SKM-1 treated with dmso at 0.1 percent for 144 hours (cell line): ENCODE measurements around the gene FUT2.

Experiments
- DNase-seq: peaks from one replicate; lab custom pipeline; 2025; ENCODE audit not compliant: unreplicated experiment; lab: John Stamatoyannopoulos, UW

The FUT2 gene

DNA sequence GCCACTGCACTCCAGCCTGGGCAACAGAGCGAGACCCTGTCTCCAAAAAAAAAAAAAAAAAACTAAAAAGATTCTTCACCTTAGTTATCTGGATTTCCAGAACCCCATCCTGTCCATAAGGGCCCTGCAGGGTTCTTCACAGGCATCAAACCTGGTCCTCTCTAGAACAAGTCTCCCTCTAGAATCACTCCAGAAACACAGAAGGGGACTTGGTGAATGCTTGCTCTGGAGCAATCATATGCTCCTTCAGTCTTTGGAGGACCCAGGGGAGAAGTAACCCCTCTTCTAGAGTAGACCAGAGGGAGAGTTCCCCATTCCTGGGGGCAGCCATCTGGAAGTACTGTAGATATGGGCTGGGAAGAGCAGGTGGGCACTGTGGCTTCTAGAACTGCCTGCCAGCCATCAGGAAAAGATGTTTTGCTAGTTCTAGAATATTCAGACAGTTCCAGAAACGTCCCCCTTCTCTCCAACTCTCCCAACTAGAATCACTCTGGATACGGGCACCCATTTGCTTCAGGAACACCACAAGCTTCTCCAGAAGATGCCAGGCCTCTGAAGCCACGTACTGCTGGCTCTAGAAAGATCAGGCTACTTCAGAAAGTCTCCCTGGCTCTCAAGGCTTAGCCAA, 53.9 kb downstream of the FUT2 start:
- DNase-seq: no peak

GRCh38 chr19:48750351-48750750, 54.6 kb downstream of the FUT2 start:
- DNase-seq: no peak

DNA sequence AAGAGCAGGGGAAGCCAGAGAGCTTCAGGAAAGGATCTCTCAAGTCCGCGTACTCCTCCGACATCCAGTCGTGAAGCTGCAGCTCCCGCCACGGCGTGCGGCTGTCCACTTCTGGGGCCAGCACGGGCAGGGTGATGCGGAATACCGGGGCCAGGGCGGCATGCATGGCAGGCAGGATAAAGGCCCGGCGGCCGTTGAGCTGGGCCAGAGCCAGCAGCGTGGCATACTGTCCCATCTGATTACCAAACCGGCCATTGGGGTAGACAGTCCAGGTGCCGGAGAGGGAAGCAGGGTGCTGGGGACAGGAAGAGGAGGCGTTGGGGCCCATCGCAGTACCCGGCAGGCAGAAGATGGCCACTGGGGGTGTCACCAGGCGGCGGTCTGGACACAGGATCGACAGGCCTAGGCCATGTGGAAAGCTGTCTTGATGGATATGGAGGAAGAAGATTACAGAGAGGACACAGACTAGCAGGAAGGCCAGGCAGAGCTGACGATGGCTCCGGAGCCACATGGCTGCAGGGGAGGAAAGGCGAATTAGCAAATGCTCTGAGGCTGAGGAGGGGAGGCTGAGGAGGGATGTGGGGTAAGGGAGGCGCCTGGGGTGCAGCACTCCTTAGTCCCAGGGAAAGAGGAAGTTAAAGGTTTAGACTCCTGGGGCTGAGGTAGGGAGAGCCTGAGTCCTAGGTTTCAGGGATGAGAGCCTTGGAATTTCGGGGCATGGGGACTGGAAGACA, 55.2 kb downstream of the FUT2 start:
- DNase-seq: no peak

- no peak for DNase-seq
These were observed 56.2 kb downstream of the FUT2 start for GRCh38 chr19:48751845-48752495.

DNA sequence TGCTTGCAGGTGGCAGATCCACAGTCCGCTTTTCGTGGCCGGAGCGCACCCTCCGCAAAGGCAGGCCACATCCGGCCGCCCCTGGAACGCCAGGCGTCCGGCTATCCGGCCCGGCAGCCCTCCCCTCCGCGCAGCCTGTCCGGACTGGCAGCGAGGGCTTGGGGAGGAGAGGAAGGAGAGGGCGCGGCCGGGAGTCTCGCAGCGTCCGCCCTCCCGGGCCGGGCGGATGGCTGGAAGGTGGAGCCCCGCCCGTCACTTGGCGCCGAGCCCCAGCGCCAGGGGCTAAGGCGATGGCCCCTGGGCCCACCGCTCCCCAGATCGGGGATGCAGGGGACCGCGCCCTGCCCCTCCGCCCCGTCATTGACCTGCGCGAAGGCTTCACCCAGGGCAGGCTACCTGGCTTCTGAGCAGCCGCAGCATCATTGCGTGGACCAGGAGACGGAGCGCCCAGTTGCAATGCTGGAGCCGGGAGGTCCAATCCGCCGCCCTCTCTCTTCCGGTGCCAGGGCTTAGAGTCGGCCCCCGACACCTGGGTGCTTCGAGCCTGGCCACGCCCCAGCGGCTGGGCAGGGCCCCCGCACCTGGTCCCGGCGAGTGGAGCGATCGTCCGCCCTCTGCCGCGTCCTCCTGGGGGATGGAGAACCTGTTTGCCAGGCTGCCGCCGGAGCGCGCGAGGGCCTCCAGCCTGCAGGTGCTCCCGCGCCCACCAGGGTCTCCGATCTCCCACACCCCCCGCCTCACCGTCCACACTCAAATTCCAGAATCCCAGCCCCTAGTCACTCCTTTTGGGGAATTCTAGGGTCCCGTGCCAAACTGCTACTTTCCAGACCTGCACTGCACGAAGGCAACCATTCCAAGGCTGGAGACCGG, 57.0 kb downstream of the FUT2 start, which contains the start of gene FUT1:
TSS of gene FUT1 (minus strand) at position 146 of the 870 bp plus-strand sequence. CDS start 1,360 bp downstream, outside the sequence.
- no peak for DNase-seq

DNA sequence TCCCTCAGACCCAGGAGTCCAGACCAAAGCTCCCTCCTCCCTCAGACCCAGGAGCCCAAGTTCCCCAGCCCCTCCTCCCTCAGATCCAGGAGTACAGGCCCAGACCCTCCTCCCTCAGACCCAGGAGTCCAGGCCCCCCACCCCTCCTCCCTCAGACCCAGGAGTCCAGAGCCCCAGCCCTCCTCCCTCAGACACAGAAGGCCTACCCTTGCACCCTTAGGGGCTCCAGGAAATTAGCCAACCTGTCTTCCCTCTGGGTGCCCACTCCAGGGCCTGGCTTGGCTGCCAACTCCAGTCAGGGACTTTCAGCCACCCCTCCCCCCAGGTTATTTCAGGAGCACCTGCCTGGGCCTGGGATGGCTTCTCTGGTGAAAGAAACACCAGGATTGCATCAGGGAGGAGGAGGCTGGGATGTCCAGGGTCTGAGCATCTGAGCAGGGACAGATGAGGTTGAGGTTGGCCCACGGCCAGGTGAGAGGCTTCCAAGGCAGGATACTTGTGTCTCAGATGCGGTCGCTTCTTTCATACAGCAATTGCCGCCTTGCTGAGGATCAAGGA, 59.4 kb downstream of the FUT2 start, which contains the start of gene FGF21:
TSS of gene FGF21 (plus strand) at position 441 of the 558 bp plus-strand sequence. CDS start 713 bp downstream, outside the sequence.
- no peak for DNase-seq
